SKM-1 treated with dmso at 0.1 percent for 144 hours (cell line): ENCODE data around the gene SEC14L2.
"Not testable (repeated sequence)": the region's sequence is repeated elsewhere in the genome, so short reads cannot be mapped to it uniquely, and the experiment has no call there.

Experiments used
- DNase-seq: peaks from one replicate; lab custom pipeline; 2025; ENCODE audit not compliant: unreplicated experiment; lab: John Stamatoyannopoulos, UW

SEC14L2 gene

GRCh38 chr22:30447656-30448055 is 50.8 kb downstream of the SEC14L2 start:
- no peak for DNase-seq

- DNase-seq: not testable (repeated sequence)
These were observed 54.7 kb downstream of the SEC14L2 start for GRCh38 chr22:30451488-30451887.

DNA sequence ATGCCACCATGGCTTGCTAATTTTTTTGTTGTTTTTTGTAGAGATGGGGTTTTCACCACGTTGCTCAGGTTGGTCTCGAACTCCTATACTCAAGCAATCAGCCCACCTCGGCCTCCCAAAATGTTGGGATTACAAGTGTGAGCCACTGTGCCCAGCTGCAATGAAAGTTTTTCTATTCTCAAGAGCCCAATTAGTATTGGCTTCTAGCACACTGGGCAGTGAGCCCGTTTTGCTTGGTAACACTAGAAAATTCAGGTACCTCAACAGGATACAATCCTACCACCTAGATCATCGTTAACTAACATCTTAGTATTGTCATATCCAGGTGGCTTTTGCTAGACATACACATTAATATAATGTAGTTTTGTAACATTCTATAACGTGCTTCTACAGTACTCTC is 56.0 kb downstream of the SEC14L2 start:
- no peak for DNase-seq

GRCh38 chr22:30453731-30454510 is 57.1 kb downstream of the SEC14L2 start:
- DNase-seq: peak; percentile 10

- no peak for DNase-seq
These were observed 58.4 kb downstream of the SEC14L2 start for GRCh38 chr22:30455075-30455840.

- no peak for DNase-seq
These were observed 61.2 kb downstream of the SEC14L2 start for GRCh38 chr22:30457981-30458380.

DNA sequence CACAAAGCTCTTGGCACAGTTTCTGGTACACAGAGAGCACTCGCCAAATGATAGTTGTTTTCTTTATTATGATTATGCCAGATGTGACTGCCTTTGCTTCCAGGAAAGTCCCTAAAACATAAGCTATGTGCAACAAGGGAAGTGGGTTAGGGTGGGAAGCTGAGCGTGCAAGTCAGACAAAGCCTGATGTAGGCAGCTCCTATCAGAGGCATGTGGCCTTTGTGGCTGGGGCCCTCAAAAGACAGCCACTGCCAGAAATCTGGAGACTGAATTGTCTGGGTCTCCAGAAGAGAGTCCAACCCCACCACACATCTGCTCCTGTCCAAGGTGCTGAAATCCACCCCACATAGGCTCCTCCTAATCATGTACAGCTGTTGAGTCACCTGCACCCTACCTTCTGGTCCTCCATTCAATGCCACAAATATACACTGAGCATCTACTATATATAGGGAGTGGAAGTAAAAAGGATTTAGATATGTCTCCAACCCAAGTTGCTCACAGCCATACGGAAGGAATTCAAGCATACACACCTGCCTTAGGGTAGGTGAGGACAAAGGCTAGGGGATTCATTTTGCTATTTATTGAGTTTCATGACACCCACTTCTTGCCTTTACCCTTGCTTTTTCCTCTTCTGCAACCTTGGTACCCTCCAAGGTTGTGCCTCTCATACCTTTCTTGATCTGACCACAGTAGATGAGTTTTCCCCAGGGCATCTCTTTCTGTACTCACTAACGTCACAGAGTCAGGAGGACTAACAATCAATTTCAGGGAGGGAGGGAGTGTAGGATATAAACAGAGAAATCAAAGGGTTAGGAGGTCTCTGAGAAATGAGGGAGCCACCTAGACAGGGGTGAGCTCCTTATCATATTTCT is 62.6 kb downstream of the SEC14L2 start:
- no peak for DNase-seq

DNA sequence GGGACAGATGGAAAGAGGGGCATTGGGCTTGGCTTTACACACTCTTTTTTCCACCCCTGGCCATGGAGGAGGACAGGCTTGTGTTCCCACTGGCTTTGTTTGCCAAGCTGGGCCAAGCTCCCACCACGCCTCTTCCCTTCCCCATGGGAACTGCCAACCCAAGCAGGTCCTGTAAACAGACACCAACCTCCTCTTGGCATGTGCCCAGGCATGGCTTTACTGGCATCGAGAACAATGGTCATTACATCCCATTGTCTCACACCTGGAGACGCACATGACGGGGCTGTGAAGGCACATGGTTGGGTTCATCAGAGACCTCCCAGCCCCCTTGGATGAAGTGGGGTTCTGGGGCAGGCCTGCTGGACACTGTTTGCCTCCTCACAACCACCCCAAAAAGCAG is 63.3 kb downstream of the SEC14L2 start:
- DNase-seq: no peak

- not testable (repeated sequence) for DNase-seq
These were observed 63.7 kb downstream of the SEC14L2 start for GRCh38 chr22:30460555-30460954.

DNA sequence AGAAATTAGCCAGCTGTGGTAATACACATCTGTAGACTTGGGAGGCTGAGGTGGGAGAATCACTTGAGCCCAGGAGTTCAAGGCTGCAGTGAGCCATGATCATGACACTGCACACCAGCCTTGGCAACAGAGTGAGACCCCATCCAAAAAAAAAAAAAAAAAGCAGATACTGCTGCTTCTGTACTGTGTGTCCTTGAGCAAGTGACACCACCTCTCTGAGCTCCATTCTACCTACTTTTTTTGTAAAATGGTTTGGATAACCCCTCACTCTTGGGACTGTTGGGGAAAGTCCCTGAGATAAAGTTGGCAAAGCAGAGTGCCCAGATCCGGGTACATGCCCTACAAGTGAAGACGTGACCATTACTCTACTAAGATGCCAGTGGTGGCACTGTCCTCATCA is 72.3 kb downstream of the SEC14L2 start:
- DNase-seq: no peak

GRCh38 chr22:30470655-30471054 is 73.8 kb downstream of the SEC14L2 start:
- DNase-seq: no peak

DNA sequence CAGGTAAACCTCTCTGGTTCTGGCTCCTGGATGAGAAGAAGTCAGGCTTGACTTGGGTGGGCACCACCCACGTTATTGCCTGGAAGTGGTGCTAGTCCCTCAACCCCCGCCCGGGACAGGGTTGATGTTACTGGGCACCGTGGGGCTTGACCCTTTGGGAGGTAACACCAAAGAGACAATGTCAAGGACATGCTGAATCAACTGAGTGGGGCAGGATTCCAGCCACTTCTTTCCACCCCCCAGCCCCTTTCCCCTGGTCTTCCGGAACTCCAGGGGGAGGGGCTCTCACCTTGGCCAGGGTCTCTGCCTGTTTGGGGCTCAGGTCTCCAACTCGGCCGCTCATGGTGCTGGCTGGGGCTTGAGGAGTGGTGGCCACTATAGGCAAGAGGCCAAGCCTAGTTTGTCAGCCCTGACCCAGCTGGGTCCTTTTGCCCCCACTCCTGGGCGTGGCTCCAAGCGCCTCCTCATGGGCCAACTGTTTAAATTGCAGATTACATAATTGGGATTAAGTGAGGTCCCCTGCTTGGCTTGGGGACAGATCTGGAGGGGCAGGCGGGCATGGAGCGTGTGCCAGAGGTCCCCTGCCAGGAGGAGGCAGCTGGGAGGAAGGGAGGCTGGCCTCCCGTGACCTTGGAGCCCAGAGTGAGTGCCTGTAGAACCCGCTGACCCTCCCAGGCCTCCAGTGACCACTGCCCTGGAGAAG is 74.9 kb downstream of the SEC14L2 start, which contains the start of gene SEC14L3:
SEC14L3 (minus strand) TSS at position 402 of the 703 bp plus-strand sequence; CDS start at position 343, 59 bp downstream.
- DNase-seq: no peak

DNA sequence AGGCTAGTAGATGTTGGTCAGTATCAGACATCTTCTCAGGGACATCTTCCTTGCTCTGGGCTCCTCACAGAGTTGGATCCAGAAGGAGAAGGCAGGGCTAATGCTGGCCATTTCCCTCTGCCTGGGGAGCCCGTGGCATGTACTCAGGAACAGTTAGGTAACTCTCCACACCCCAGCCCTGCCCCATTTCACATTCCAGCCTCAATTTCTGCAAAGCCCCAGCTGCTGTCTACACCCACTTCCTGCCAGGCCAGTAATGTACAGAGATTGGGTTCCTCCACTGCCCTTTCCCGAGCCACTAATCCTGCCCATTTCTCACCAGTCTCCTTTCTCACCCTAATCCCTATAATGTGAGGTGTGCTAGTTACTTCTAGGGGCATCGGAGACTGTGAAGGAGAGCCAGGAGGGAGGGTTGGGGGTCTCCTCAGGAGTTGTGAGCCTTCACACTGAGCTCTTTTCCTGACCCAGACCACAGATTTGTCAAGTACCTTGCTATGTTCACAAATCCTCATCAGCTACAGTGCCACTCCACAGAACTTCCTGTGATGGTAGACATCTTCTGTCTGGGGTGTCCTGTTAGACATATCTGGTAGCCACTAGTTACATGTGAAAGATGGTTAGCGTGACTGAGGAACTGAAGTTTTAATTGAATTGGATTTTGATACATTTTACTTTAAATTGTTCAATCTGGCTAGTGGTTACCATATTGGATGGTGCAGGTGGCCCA is 76.3 kb downstream of the SEC14L2 start:
- DNase-seq: no peak

DNA sequence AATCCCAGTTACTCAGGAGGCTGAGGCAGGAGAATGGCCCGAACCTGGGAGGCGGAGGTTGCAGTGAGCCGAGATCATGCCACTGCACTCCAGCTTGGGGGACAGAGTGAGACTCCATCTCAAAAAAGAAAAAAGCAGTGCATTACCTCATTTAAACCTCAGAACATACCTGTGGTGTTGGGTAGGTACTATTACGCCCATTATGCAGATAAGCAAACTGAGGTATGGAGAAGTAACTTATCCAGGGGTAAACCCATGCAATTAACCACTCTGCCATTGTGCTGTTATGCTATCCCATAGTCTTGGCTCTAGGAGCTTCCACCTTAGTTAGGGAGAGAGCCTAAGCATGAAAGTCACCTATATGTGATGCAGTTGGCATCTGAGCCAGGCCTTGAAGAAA is 77.3 kb downstream of the SEC14L2 start:
- no peak for DNase-seq
